Loucy (cell line): ENCODE results near the gene TRPM2.

Experiments used
- CTCF ChIP-seq: fragments of 200-600 bp; sonication (generic); conservative IDR thresholded peaks from 2 replicates; pipeline ENCODE4 v1.5.1; 2014; ENCODE audit warnings: mild to moderate bottlenecking, antibody characterized with exemption, low read length
- EZH2phosphoT487 ChIP-seq: fragments of 200-600 bp; IDR thresholded peaks from 2 replicates; pipeline ENCODE4 v1.6.1; 2018; ENCODE audit warnings: antibody characterized with exemption, mild to moderate bottlenecking, moderate library complexity, borderline replicate concordance

- TF ChIP-seq CTCF, result no peak
- no peak for TF ChIP-seq EZH2phosphoT487
These were observed 74.1 kb downstream of the TRPM2 start for GRCh38 chr21:44427241-44428120.
